AG10803 (cell line): ENCODE measurements around the gene COMMD3.
A peak's percentile ranks its signal among the peaks of the same experiment; 100 is the strongest.

ENCODE experiments used
- DNase-seq: peaks from one replicate; pipeline ENCODE4 v3.0.0; 2010; ENCODE audit warnings: low read depth
- H3K4me3 ChIP-seq: 2 replicates; pipeline ENCODE4 v1.5.1; 2011; ENCODE audit warnings: mild to moderate bottlenecking, low read length, control low read depth
- CTCF ChIP-seq: conservative IDR thresholded peaks from 2 replicates; pipeline ENCODE4 v1.5.1; 2011; ENCODE audit warnings: mild to moderate bottlenecking, low read length, control low read depth, inconsistent platforms

Gene COMMD3

GRCh38 chr10:22316286-22317075 lies at the start of gene COMMD3:
Gene COMMD3, plus strand, starts transcription at chr10:22316388. Its CDS starts 30 bp downstream, at chr10:22316418.
- H3K4me3 ChIP-seq = peak within 1 kb of the TSS; percentile 84
- peak; percentile 87 for DNase-seq
- TF ChIP-seq CTCF = no peak

GRCh38 chr10:22268503-22268902 lies 47.7 kb upstream of the COMMD3 start:
- no peak overlapping the region for H3K4me3 ChIP-seq
- no peak for TF ChIP-seq CTCF
- DNase-seq = no peak

- TF ChIP-seq CTCF = no peak
Measured at GRCh38 chr10:22271786-22272185, 44.4 kb upstream of the COMMD3 start.

DNA sequence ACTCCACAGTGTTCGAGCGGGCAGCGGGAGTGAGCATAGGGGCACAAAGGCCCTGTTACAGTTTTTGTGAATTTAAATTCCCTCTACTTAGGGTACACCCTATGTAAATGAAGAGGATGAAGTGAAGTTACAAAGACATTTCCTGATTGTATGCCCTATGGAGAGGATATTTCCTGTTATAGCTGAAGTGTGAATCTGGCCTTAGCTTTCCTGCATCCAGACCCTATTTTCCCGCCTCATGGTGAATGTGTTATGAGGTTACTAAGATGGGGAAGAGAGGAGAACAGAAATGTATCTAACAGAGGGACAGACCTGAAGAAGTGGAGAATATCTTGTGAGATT lies 37.8 kb upstream of the COMMD3 start:
- no peak for DNase-seq
- TF ChIP-seq CTCF = no peak
- H3K4me3 ChIP-seq = no peak overlapping the region

More at GRCh38 chr10:22271786-22272185, 44.4 kb upstream of the COMMD3 start:
- no peak for DNase-seq
- H3K4me3 ChIP-seq = no peak overlapping the region

- no peak for DNase-seq
- no peak overlapping the region for H3K4me3 ChIP-seq
- no peak for TF ChIP-seq CTCF
Measured at GRCh38 chr10:22280078-22280477, 36.1 kb upstream of the COMMD3 start.

GRCh38 chr10:22285130-22285529 lies 31.1 kb upstream of the COMMD3 start:
- no peak for DNase-seq

More at GRCh38 chr10:22285130-22285529, 31.1 kb upstream of the COMMD3 start:
- H3K4me3 ChIP-seq = no peak overlapping the region
- no peak for TF ChIP-seq CTCF
